Epidermal melanocyte (primary cell): ENCODE data around the gene XRCC6.
"Not testable (repeated sequence)": the region's sequence is repeated elsewhere in the genome, so short reads cannot be mapped to it uniquely, and the experiment has no call there.

Experiments used
- DNase-seq: peaks from one replicate; pipeline ENCODE4 v3.0.0; 2011; ENCODE audit warnings: low spot score; ENCODE audit not compliant: insufficient read length

XRCC6 gene

GRCh38 chr22:41650229-41650628 lies 29.1 kb downstream of the XRCC6 start:
- no peak for DNase-seq

- DNase-seq, result no peak
Measured at GRCh38 chr22:41650821-41651220, 29.7 kb downstream of the XRCC6 start.

GRCh38 chr22:41654322-41654721 lies 33.2 kb downstream of the XRCC6 start:
- no peak for DNase-seq

- DNase-seq, result no peak
Measured at GRCh38 chr22:41656556-41656955, 35.5 kb downstream of the XRCC6 start.

GRCh38 chr22:41657709-41658108 lies 36.6 kb downstream of the XRCC6 start:
- DNase-seq, result no peak

GRCh38 chr22:41658869-41659268 lies 37.8 kb downstream of the XRCC6 start:
- DNase-seq, result no peak

GRCh38 chr22:41659941-41660340 lies 38.8 kb downstream of the XRCC6 start:
- DNase-seq, result no peak

- DNase-seq, result no peak
Measured at GRCh38 chr22:41660416-41660815, 39.3 kb downstream of the XRCC6 start.

GRCh38 chr22:41661088-41661487 lies 40.0 kb downstream of the XRCC6 start:
- no peak for DNase-seq

GRCh38 chr22:41661713-41662112 lies 40.6 kb downstream of the XRCC6 start:
- DNase-seq, result no peak

GRCh38 chr22:41663594-41663993 lies 42.5 kb downstream of the XRCC6 start:
- not testable (repeated sequence) for DNase-seq

- DNase-seq, result no peak
Measured at GRCh38 chr22:41664490-41664889, 43.4 kb downstream of the XRCC6 start.

GRCh38 chr22:41664951-41665350 lies 43.9 kb downstream of the XRCC6 start:
- DNase-seq, result no peak

GRCh38 chr22:41668971-41669911 lies 48.1 kb downstream of the XRCC6 start:
- DNase-seq, result no peak

- not testable (repeated sequence) for DNase-seq
Measured at GRCh38 chr22:41672096-41672495, 51.0 kb downstream of the XRCC6 start.

GRCh38 chr22:41672780-41673509 lies 51.9 kb downstream of the XRCC6 start:
- DNase-seq, result no peak

- no peak for DNase-seq
Measured at GRCh38 chr22:41674846-41675340, 53.8 kb downstream of the XRCC6 start.

- no peak for DNase-seq
Measured at GRCh38 chr22:41676134-41676533, 55.0 kb downstream of the XRCC6 start.

GRCh38 chr22:41681616-41682015 lies 60.5 kb downstream of the XRCC6 start:
- no peak for DNase-seq

- peak; percentile 81 for DNase-seq
Measured at GRCh38 chr22:41682033-41682807, 61.1 kb downstream of the XRCC6 start.

GRCh38 chr22:41683052-41683451 lies 62.0 kb downstream of the XRCC6 start:
- no peak for DNase-seq
